Stimulated activated CD4-positive, alpha-beta T cell treated with anti-CD3 and anti-CD28 coated beads, Interleukin-12 subunit alpha, Interleukin-12 subunit beta, amount 100 ng/mL, for 24 hours (primary cell): ENCODE measurements around the gene HAGHL.
A peak's percentile ranks its signal among the peaks of the same experiment; 100 is the strongest.

Experiments
- DNase-seq, 2 experiments: peaks; one replicate each; pipeline ENCODE4 v3.0.0-alpha.2; 2020; ENCODE audit warnings: low read depth in 2 of 2

The HAGHL gene

GRCh38 chr16:708019-708418 lies 18.9 kb upstream of the HAGHL start:
- DNase-seq: no peak

- DNase-seq: no peak
Observed at GRCh38 chr16:708959-709358, 17.9 kb upstream of the HAGHL start.

- no peak for DNase-seq
Observed at GRCh38 chr16:709566-710499, 17.1 kb upstream of the HAGHL start.

GRCh38 chr16:710500-711075 lies 16.3 kb upstream of the HAGHL start:
- no peak for DNase-seq

- DNase-seq: no peak
Observed at GRCh38 chr16:711084-711483, 15.8 kb upstream of the HAGHL start.

GRCh38 chr16:711548-712320 lies 15.2 kb upstream of the HAGHL start:
- peak; percentile 49 to 72 for DNase-seq

GRCh38 chr16:712740-713250 lies 14.1 kb upstream of the HAGHL start:
- peak in 1 of 2 experiments; percentile 62 for DNase-seq

- DNase-seq: no peak
Observed at GRCh38 chr16:714079-714478, 12.8 kb upstream of the HAGHL start.

GRCh38 chr16:714558-715476 lies 12.1 kb upstream of the HAGHL start, which contains the start of gene METRN:
Gene METRN (plus strand): TSS chr16:715118. CDS start chr16:715290, 172 bp downstream.
- DNase-seq: peak; percentile 76 to 92

- no peak for DNase-seq
Observed at GRCh38 chr16:715477-716199, 11.3 kb upstream of the HAGHL start.

- DNase-seq: no peak
Observed at GRCh38 chr16:716200-716568, 10.7 kb upstream of the HAGHL start.

- DNase-seq: no peak
Observed at GRCh38 chr16:716768-717325, 10.1 kb upstream of the HAGHL start.

GRCh38 chr16:717450-718245 lies 9.3 kb upstream of the HAGHL start:
- DNase-seq: no peak

GRCh38 chr16:718389-718788 lies 8.5 kb upstream of the HAGHL start:
- no peak for DNase-seq

GRCh38 chr16:718922-719321 lies 8.0 kb upstream of the HAGHL start:
- DNase-seq: no peak

GRCh38 chr16:719815-720446 lies 7.0 kb upstream of the HAGHL start:
- no peak for DNase-seq

- peak in 1 of 2 experiments; percentile 60 for DNase-seq
Observed at GRCh38 chr16:720447-720989, 6.4 kb upstream of the HAGHL start.

- DNase-seq: peak; percentile 61 to 72
Observed at GRCh38 chr16:720990-721764, 5.7 kb upstream of the HAGHL start, which contains the start of gene ANTKMT. Gene ANTKMT (plus strand): TSS chr16:721146. CDS start chr16:721275, 129 bp downstream.
